H1 (cell line): Measurements from ENCODE around the gene TMEM150A. TPM values are rescaled to one million over a fixed set of nuclear protein-coding genes. Genes with fewer than 3 reads are reported as not detected.

ENCODE experiments used
- polyA plus RNA-seq, 7 experiments: library from polyadenylated mRNA; depleted of rRNA in 3 of 7; stranded (reverse) in 5 of 7; unstranded in 2 of 7; fragments of >200 nt in 5 of 7; fragments of 200-250 nt in 2 of 7; gene quantifications; 1 replicate in 5 of 7; 2 replicates in 1 of 7; 4 replicates in 1 of 7; pipeline versions ENCODE4 v1.2.1 to v1.2.3, GENCODE V29; 2011 to 2013; ENCODE audit warnings: missing spikeins in 2 of 7, mixed read lengths in 2 of 7
- small RNA-seq: library from polyadenylated mRNA; stranded (forward); fragments of <200 nt; extraction: miRNeasy Mini kit (QIAGEN cat#:217004); gene quantifications from one replicate; pipeline ENCODE3, GENCODE V24; 2013; ENCODE audit not compliant: insufficient read depth
- total RNA-seq: library from RNA; stranded (reverse); fragmentation: NEBNext Ultra II Directional; extraction: Animal tissue kit (Norgen Biotek cat#: 25700); gene quantifications from 2 replicates; pipeline ENCODE4 v1.2.1, GENCODE V29; 2021

TMEM150A gene
- total and polyA plus RNA-seq, 2 of the 8 experiments (the other 6 are each of a cell fraction or from before 2014, with no cell fraction given), result 19.8 to 29.9 TPM

Small RNA genes within 50 kb of the gene (small RNA-seq; reads per million reads assigned to genes)
- gene RN7SL126P, result not detected

Other genes starting within 250 kb of the TMEM150A start
- 13.6 and 15.8 TPM in 2 replicates for gene RETSAT, start 248.2 kb downstream of the TMEM150A start, total RNA-seq
- gene RETSAT, start 248.2 kb downstream of the TMEM150A start, polyA plus RNA-seq (2011; rRNA removed), result 16.7 and 20.7 TPM in 2 replicates
- 6.9 and 10.2 TPM in 2 replicates for gene ELMOD3, start 247.9 kb downstream of the TMEM150A start, total RNA-seq
- 8.5 and 9.3 TPM in 2 replicates for gene ELMOD3, start 247.9 kb downstream of the TMEM150A start, polyA plus RNA-seq (2011; rRNA removed)
- gene CAPG, start 192.3 kb downstream of the TMEM150A start, total RNA-seq, result 78.6 and 80.5 TPM in 2 replicates
- 89.0 and 114 TPM in 2 replicates for gene CAPG, start 192.3 kb downstream of the TMEM150A start, polyA plus RNA-seq (2011; rRNA removed)
- 1.3 TPM in 1 of 2 replicates, not detected in the other for gene SH2D6, start 184.0 kb downstream of the TMEM150A start, total RNA-seq
- gene SH2D6, start 184.0 kb downstream of the TMEM150A start, polyA plus RNA-seq (2011; rRNA removed), result 0.17 and 0.42 TPM in 2 replicates
- gene MAT2A, start 63.5 kb downstream of the TMEM150A start, total RNA-seq, result 297 and 307 TPM in 2 replicates
- 186 and 255 TPM in 2 replicates for gene MAT2A, start 63.5 kb downstream of the TMEM150A start, polyA plus RNA-seq (2011; rRNA removed)
- gene GGCX, start 41.2 kb downstream of the TMEM150A start, total RNA-seq, result 33.8 and 36.1 TPM in 2 replicates
- 29.4 and 47.8 TPM in 2 replicates for gene GGCX, start 41.2 kb downstream of the TMEM150A start, polyA plus RNA-seq (2011; rRNA removed)
- gene VAMP8, start 25.1 kb downstream of the TMEM150A start, total RNA-seq, result 34.4 and 38.1 TPM in 2 replicates
- gene VAMP8, start 25.1 kb downstream of the TMEM150A start, polyA plus RNA-seq (2011; rRNA removed), result 55.2 and 69.7 TPM in 2 replicates
- gene VAMP5, start 18.3 kb downstream of the TMEM150A start, total RNA-seq, result 4.7 and 5.2 TPM in 2 replicates
- 13.4 and 14.2 TPM in 2 replicates for gene VAMP5, start 18.3 kb downstream of the TMEM150A start, polyA plus RNA-seq (2011; rRNA removed)
- 97.2 and 99.5 TPM in 2 replicates for gene RNF181, start 7.0 kb downstream of the TMEM150A start, total RNA-seq
- gene RNF181, start 7.0 kb downstream of the TMEM150A start, polyA plus RNA-seq (2011; rRNA removed), result 398 and 514 TPM in 2 replicates
- gene C2orf68, start 9.4 kb upstream of the TMEM150A start, total RNA-seq, result 40.9 and 46.3 TPM in 2 replicates
- 47.2 and 49.4 TPM in 2 replicates for gene C2orf68, start 9.4 kb upstream of the TMEM150A start, polyA plus RNA-seq (2011; rRNA removed)
- gene USP39, start 13.5 kb upstream of the TMEM150A start, total RNA-seq, result 86.2 and 90.4 TPM in 2 replicates
- gene USP39, start 13.5 kb upstream of the TMEM150A start, polyA plus RNA-seq (2011; rRNA removed), result 76.3 and 81.5 TPM in 2 replicates
- gene SFTPB, start 65.5 kb upstream of the TMEM150A start, total RNA-seq, result not detected in 2 replicates
- not detected in 2 replicates for gene SFTPB, start 65.5 kb upstream of the TMEM150A start, polyA plus RNA-seq (2011; rRNA removed)
- not detected in 2 replicates for gene GNLY, start 91.7 kb upstream of the TMEM150A start, total RNA-seq
- 0.03 TPM in 1 of 2 replicates, not detected in the other for gene GNLY, start 91.7 kb upstream of the TMEM150A start, polyA plus RNA-seq (2011; rRNA removed)
- gene ATOH8, start 151.3 kb upstream of the TMEM150A start, total RNA-seq, result 0.50 and 0.54 TPM in 2 replicates
- 0.53 and 0.74 TPM in 2 replicates for gene ATOH8, start 151.3 kb upstream of the TMEM150A start, polyA plus RNA-seq (2011; rRNA removed)